HG02870 (cell line): Measurements from ENCODE around the gene TMEM238.

Experiments used
- ATAC-seq: cut with Tn5 transposase; IDR thresholded peaks from one replicate; pipeline ENCODE4 v1.9.1; 2021; ENCODE audit warnings: mild to moderate bottlenecking, moderate library complexity; ENCODE audit not compliant: unreplicated experiment

Gene TMEM238

DNA sequence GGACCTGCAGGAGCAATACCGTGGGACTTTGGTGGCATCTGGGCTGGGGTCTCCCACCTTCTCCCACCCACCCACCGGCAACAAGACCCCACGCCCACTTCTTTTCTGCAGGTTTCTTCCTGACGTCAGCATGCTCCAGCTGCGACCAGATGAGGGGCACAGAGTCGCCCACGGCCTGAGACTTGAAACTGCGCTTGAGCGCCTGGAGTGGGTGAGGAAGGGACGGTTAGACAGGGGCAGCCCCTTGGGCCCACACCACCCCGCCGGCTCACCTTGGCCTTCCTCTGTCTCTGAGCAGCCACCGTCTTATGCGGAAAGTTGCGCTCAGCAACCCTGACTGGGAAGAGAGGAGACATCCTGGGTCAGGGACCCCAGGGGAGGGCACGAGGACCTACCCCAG, 23.2 kb downstream of the TMEM238 start:
- no peak for ATAC-seq

GRCh38 chr19:55358943-55359908, 24.9 kb downstream of the TMEM238 start:
- ATAC-seq, result no peak

DNA sequence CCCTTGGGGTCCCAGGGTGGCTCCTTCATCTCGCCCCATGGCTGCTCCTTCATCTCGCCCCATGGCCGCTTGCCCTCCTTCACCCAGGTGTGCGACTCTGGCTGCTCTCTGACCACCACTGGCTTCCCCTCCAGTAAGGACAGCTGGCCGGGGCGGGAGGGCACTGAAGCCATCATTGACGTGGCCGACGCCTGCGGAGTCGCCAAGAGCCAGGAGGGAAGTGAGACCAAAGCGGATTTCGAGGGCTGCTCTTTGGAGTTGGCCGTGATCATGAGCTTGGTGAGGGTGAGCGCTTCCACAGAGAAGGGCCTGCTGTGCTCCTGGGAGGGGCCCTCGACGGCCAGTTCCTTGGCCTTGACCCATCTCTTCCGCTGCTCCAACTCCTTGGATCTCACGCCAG, 25.6 kb downstream of the TMEM238 start:
- no peak for ATAC-seq

- no peak for ATAC-seq
Observed at GRCh38 chr19:55355213-55355821, 28.8 kb downstream of the TMEM238 start.

- no peak for ATAC-seq
Observed at GRCh38 chr19:55354698-55355212, 29.3 kb downstream of the TMEM238 start, which contains the start of gene COX6B2. Gene COX6B2, minus strand, starts transcription at chr19:55354719. Its CDS starts 198 bp downstream, at chr19:55354521.

GRCh38 chr19:55353803-55354697, 30.0 kb downstream of the TMEM238 start:
- ATAC-seq, result no peak

DNA sequence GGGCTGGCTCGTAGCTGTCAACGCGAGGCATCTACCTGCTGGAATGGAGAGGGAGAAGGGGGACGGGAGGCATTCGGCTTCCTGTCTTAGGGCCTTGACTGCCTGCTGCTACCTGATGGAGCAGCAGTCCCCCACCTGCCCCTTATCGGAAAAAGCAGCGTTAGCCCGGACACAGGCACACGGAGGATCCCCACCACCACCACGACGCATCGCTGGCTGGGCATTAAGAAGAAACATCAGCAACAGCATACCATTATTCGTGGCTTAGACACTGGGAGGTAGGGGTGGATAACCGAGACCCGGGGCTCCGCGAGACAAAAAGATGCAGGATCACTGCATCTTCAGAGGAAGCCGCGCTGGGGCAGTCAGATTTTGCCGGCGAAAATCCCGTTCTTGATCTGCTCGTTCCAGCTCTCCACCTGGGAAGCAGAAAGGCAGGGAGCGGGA, 30.7 kb downstream of the TMEM238 start:
- ATAC-seq, result no peak

GRCh38 chr19:55352549-55353145, 31.4 kb downstream of the TMEM238 start:
- ATAC-seq, result no peak

- no peak for ATAC-seq
Observed at GRCh38 chr19:55352040-55352439, 32.1 kb downstream of the TMEM238 start.

- no peak for ATAC-seq
Observed at GRCh38 chr19:55350620-55351315, 33.3 kb downstream of the TMEM238 start.

DNA sequence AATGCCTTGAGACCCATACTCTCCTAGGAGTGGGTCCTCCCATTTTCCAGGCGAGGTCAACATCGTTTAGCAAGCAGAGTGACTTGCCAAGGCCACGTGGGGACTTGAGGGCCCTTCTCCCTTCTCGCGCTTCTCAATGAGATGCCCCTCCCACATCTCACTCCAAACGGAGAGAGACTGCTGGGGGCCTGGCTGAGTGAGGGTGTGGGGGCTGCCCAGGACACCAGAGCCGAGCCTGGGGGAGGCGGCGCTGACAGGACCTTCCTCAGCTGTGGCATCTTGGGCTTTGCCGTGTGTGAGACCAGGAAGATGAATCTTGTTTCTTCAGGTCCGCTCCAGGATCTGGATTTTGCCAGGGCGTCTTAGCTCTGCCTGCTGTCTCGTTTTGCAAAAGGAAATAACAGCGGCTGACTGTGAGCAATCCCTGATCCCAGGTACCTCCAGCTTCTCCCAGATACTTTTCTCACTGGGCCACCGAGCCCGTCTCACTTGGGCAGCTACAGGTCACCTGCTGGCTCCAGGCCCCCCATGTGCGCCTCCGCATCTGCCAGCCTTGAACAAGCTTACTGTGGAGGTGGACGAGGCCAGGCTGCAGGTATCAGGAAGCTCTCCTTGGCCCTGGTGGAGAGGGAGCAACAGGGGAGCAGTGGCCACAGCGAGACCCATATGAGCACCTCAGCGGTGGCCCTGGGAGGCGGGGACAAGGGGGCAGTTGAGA, 35.6 kb downstream of the TMEM238 start:
- no peak for ATAC-seq

DNA sequence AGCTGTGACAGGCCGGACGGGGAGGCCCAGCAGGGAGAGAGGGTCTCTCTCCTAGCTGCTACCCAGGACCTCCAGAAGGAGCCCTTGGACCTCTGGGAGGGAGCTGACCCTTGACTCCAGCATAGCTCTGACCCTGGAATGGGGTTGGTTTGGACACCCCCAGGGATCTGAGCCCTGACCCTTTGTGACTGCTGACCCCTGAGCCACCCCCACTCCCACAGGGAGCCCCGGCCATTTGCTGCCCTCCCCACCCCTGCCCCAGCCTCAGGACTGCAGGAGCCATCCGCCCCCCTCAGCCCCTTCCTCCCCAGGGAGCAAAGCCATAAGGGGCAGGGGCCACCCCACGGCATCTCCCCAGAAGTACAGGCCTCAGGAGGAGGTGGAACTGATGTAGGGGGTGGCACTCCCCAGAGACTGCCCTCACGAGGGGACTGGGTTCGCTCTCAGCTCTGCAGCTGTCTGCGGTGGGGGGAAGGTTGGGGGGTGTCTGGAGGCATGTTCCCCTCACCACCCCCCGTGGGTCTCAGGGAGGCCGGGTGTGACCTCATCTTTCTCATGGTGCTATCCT, 36.6 kb downstream of the TMEM238 start:
- no peak for ATAC-seq

DNA sequence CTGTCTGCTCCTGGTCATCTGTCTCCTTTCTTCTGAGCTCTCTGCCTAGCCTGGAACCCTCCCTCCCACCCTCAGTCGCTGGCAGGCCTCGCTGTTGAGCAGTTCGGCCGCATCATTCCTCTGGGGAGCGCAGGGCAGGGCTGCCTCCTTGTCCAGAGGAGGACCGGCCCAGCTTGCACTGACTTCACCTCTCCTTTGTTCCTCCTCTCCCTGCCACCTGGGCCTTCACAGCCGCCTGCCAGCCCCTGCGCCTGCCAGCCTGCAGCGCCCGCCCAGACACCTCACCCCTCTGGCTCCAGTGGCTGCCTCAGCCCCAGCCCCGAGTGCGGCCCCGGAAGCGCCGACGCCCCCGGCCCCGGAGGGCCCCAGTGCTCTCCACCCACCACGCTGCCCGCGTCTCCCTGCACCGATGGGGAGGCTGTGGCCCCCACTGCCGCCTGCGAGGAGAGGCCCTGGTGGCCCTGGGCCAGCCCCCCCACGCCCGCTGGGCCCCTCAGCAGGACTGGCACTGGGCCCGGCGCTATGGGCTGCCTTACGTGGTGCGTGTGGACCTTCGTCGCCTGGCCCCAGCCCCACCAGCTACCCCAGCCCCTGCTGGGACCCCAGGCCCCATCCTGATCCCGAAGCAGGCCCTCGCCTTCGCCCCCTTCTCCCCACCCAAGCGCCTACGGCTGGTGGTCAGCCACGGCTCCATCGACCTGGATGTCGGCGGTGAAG, 37.2 kb downstream of the TMEM238 start:
- ATAC-seq, result no peak

- ATAC-seq, result no peak
Observed at GRCh38 chr19:55345818-55346724, 38.0 kb downstream of the TMEM238 start.

DNA sequence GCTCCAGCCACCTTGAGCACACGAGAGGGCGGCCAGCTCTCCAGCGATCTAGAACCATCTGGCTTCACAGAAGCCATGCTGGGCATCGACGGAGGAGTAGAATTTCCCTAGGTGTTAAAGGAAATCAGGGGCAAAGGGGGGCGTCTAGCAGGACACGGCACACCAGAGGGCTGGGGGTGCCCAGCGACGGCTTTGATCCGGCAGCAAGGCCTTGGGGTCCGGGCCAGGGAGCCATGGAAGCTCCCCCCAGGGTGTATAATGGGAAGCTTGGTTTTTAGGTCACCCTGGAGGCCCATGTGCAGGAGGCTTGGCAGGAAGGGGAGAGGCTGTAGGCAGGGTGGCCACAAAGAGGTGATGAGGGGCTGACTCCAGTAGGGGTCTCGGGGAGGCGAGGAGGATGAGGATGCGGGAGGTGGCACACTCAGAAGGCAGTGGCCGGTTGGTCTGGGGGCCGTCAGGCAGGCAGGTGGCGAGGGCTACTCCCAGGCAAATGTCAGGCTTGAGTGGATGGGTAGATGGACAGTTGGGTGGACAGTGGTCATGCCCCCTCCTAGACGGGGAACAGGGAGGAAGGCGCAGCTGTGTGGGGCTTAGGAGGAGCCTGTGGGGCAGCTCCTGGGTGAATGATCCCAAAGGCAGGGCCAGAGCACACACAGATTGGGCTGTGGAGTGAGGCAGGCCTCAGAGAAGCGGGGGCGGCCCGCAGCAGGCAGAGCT, 38.8 kb downstream of the TMEM238 start:
- no peak for ATAC-seq

GRCh38 chr19:55344444-55344843, 39.6 kb downstream of the TMEM238 start:
- no peak for ATAC-seq
